GM12878 (cell line): Measurements from ENCODE around the gene TMEM201. TPM values are rescaled to one million over a fixed set of nuclear protein-coding genes. Genes with fewer than 3 reads are reported as not detected.

Source experiments
- ATAC-seq: fragments of 200-7000 bp; cut with Tn5 transposase; 3 replicates; pipeline ENCODE4 v1.9.1; 2020; ENCODE audit warnings: mild to moderate bottlenecking, moderate library complexity
- BruUV-seq: library from RNA; stranded (reverse); fragments of 400-500 nt; replicated peaks from 2 replicates; lab custom pipeline; 2021; lab: Mats Ljungman, UMichigan
- CTCF ChIA-PET: fragments of 300-600 bp; sonication (Branson Sonifier 250); formaldehyde crosslinking; extraction: SDS; loops from one replicate; lab custom pipeline; 2021; ENCODE audit warnings: inconsistent platforms; lab: Yijun Ruan, JAX
- POLR2A ChIA-PET: fragments of 350-600 bp; formaldehyde crosslinking; extraction: SDS; loops from one replicate; lab custom pipeline; 2021; ENCODE audit warnings: inconsistent platforms; lab: Charles Lee
- RAD21 ChIA-PET: fragments of 300-600 bp; sonication (Branson Sonifier 250); formaldehyde crosslinking; loops from one replicate; lab custom pipeline; 2023; ENCODE audit warnings: antibody characterized with exemption; ENCODE audit not compliant: unreplicated experiment; lab: Charles Lee
- SMC1A ChIA-PET: fragments of 300-600 bp; sonication (Branson Sonifier 250); formaldehyde crosslinking; loops from one replicate; lab custom pipeline; 2023; ENCODE audit not compliant: unreplicated experiment, uncharacterized antibody; lab: Charles Lee
- DNase-seq: peaks from one replicate; pipeline ENCODE4 v3.0.0-alpha.2; 2011; ENCODE audit warnings: low read depth, low spot score
- FAIRE-seq: peaks from 3 replicates; lab custom pipeline; 2011; peaks lifted over from hg19 to GRCh38; lab: Jason Lieb, UNC
- H2AFZ ChIP-seq: 2 replicates; pipeline ENCODE4 v1.6.0; 2011; ENCODE audit warnings: low read depth, low read length, control low read depth; ENCODE audit not compliant: control insufficient read depth
- H3K27ac ChIP-seq: 2 replicates; pipeline ENCODE4 v1.5.1; 2011; ENCODE audit warnings: control low read depth; ENCODE audit not compliant: control insufficient read depth, insufficient read depth
- H3K27me3 ChIP-seq, 2 experiments: replicated peaks in 1 of 2; 2 replicates each; pipeline versions ENCODE4 v1.6.0 to v1.6.1; 2011; ENCODE audit warnings: low read length in 1 of 2; ENCODE audit not compliant: control insufficient read depth in 2 of 2, insufficient read depth in 2 of 2
- H3K36me3 ChIP-seq, 2 experiments: 2 replicates each; pipeline ENCODE4 v1.5.1; 2011; ENCODE audit warnings: low read length in 1 of 2; ENCODE audit not compliant: control insufficient read depth in 2 of 2, insufficient read depth in 2 of 2
- H3K4me1 ChIP-seq: 2 replicates; pipeline ENCODE4 v1.6.1; 2011; ENCODE audit warnings: mild to moderate bottlenecking, low read length, moderate library complexity, mixed read lengths; ENCODE audit not compliant: control insufficient read depth, insufficient read depth
- H3K4me2 ChIP-seq: 2 replicates; pipeline ENCODE4 v1.6.0; 2011; ENCODE audit warnings: control low read depth; ENCODE audit not compliant: control insufficient read depth, insufficient read depth
- H3K4me3 ChIP-seq: fragments of 200-600 bp; sonication (generic); 2 replicates; pipeline ENCODE4 v1.5.1; 2016
- H3K79me2 ChIP-seq: 2 replicates; pipeline ENCODE4 v1.6.0; 2011; ENCODE audit warnings: low read length; ENCODE audit not compliant: control insufficient read depth, insufficient read depth
- H3K9ac ChIP-seq: 2 replicates; pipeline ENCODE4 v1.8.0; 2011; ENCODE audit warnings: low read length, control low read depth, mixed read lengths; ENCODE audit not compliant: control insufficient read depth, insufficient read depth
- H3K9me3 ChIP-seq: replicated peaks from 3 replicates; pipeline ENCODE4 v1.5.1; 2011; ENCODE audit warnings: mild to moderate bottlenecking, low read length; ENCODE audit not compliant: control insufficient read depth, insufficient read depth
- H4K20me1 ChIP-seq: 2 replicates; pipeline ENCODE4 v1.6.0; 2011; ENCODE audit not compliant: control insufficient read depth, insufficient read depth
- CBFB ChIP-seq: IDR thresholded peaks from 2 replicates; pipeline ENCODE4 v1.6.1; 2016; ENCODE audit warnings: antibody characterized with exemption, low read depth
- ETV6 ChIP-seq, 2 experiments: fragments of 450-650 bp in 1 of 2; IDR thresholded peaks in 1 of 2; conservative IDR thresholded peaks in 1 of 2; 2 replicates each; pipeline ENCODE4 v1.6.1; 2014; ENCODE audit warnings: antibody characterized with exemption in 1 of 2, borderline replicate concordance in 1 of 2, low read depth in 1 of 2, mild to moderate bottlenecking in 1 of 2, moderate library complexity in 1 of 2
- JUNB ChIP-seq: IDR thresholded peaks from 2 replicates; pipeline ENCODE4 v1.6.1; 2016; ENCODE audit warnings: antibody characterized with exemption, mild to moderate bottlenecking
- MXI1 ChIP-seq: fragments of 150-350 bp; IDR thresholded peaks from 2 replicates; pipeline ENCODE4 v1.6.1; 2011; ENCODE audit warnings: low read depth, mild to moderate bottlenecking, inconsistent platforms, low read length, improper control_type of control experiment
- POLR2AphosphoS2 ChIP-seq: IDR thresholded peaks from 2 replicates; pipeline ENCODE4 v1.6.1; 2011; ENCODE audit warnings: low read depth, mild to moderate bottlenecking, low read length, improper control_type of control experiment, moderate library complexity
- POLR2AphosphoS5 ChIP-seq: IDR thresholded peaks from 2 replicates; pipeline ENCODE4 v1.6.1; 2011; ENCODE audit warnings: mild to moderate bottlenecking, low read length, inconsistent platforms
- POU2F2 ChIP-seq: IDR thresholded peaks from 3 replicates; pipeline ENCODE4 v1.6.1; 2011; ENCODE audit warnings: low read depth, mild to moderate bottlenecking, low read length, borderline replicate concordance
- SIN3A ChIP-seq: IDR thresholded peaks from 2 replicates; pipeline ENCODE4 v1.6.1; 2012; ENCODE audit warnings: low read depth, low read length, improper control_type of control experiment
- YY1 ChIP-seq: IDR thresholded peaks from 2 replicates; pipeline ENCODE4 v1.6.1; 2011; ENCODE audit warnings: low read depth, mild to moderate bottlenecking, low read length
- WGBS: methylation state at CpG from one replicate; pipeline ENCODE4 v1.1.6; 2016; ENCODE audit warnings: low lambda C conversion rate; ENCODE audit not compliant: insufficient replicate concordance, insufficient coverage; ENCODE audit errors: missing lambda C conversion rate; 5-methylcytosine and 5-hydroxymethylcytosine counted together
- in situ Hi-C: fragments of 300-500 bp; cut with MboI; formaldehyde crosslinking; loops from 9 replicates; pipeline ENCODE4 v1.14.3; 2018; ENCODE audit warnings: mixed read lengths
- intact Hi-C: fragments of 100-400 bp; cut with micrococcal nuclease; formaldehyde crosslinking; loops from one replicate; pipeline ENCODE4 v1.14.2; 2022; ENCODE audit not compliant: unreplicated experiment
- polyA plus RNA-seq, 11 experiments: library from polyadenylated mRNA; depleted of rRNA in 4 of 11; unstranded in 6 of 11; stranded (reverse) in 5 of 11; fragments of >200 nt; fragmentation: Nextera tagmentation in 4 of 11; fragmentation: Illumina TruSeq in 1 of 11; extraction: Ambion mirVana in 4 of 11; extraction: Trizol in 1 of 11; gene quantifications; 1 replicate in 1 of 11; 2 replicates in 10 of 11; pipeline versions ENCODE4 v1.2.1 to v1.2.3, GENCODE V29; 2011 to 2016; ENCODE audit warnings: inconsistent platforms in 2 of 11, missing spikeins in 2 of 11, low read depth in 1 of 11
- total RNA-seq, 4 experiments: library from RNA; depleted of rRNA in 3 of 4; stranded (reverse); fragments of >200 nt in 3 of 4; fragmentation: Illumina TruSeq in 1 of 4; extraction: Trizol in 1 of 4; gene quantifications; 2 replicates each; pipeline versions ENCODE4 v1.2.1 to v1.2.3, GENCODE V29; 2013 to 2021
- TF ChIP-seq, protein P1 (sequence below): fragments of 450-650 bp; IDR thresholded peaks from 2 replicates; pipeline ENCODE4 v1.6.1; 2016; ENCODE audit warnings: mild to moderate bottlenecking
- TF ChIP-seq, protein P2 (sequence below): fragments of 450-650 bp; IDR thresholded peaks from 2 replicates; pipeline ENCODE4 v1.6.1; 2016; ENCODE audit warnings: mild to moderate bottlenecking
- TF ChIP-seq, protein P3 (sequence below): IDR thresholded peaks from 2 replicates; pipeline ENCODE4 v1.6.1; 2011; ENCODE audit warnings: mild to moderate bottlenecking, low read depth, low read length, moderate library complexity; ENCODE audit not compliant: insufficient replicate concordance
- TF ChIP-seq, protein P4 (sequence below): fragments of 450-650 bp; IDR thresholded peaks from 2 replicates; pipeline ENCODE4 v1.6.1; 2017; ENCODE audit warnings: low read depth, mild to moderate bottlenecking, moderate library complexity
- TF ChIP-seq, protein P5 (sequence below): IDR thresholded peaks from 2 replicates; pipeline ENCODE4 v1.6.1; 2011; ENCODE audit warnings: low read depth, mild to moderate bottlenecking, low read length, moderate library complexity, borderline replicate concordance; ENCODE audit errors: extremely low read depth

TMEM201 gene
- total and polyA plus RNA-seq, 10 of the 15 experiments (the other 5 are each of a cell fraction or from before 2014, with no cell fraction given) = 0.13 to 26.6 (median 6.1) TPM

DNA sequence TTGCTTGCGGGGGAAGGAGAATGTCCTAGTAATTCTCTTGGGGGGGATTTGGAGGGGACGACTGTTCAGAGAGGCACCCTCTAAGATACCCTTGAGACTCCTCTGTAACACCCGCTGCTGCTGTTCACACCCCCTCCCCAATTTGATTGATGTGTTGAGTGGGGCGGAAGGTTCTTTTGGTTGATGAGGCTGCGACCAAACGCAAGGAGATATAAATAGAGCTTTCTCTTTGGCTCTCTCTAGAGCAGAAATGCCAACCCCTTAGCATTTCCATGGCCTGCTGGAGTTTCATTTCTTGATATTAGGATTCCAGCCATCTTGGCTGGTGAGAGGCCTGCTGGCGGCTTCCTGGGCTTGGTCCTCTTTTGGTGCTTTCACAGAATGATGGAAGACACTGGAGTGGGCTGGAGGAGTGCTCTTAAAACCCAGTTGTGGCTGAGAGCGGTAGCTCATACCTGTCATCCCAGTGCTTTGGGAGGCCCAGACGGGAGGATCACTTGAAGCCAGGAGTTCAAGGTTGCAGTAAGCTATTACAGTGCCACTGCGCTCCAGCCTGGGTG, 64.9 kb downstream of the TMEM201 start:
- DNase-seq = no peak

More for the DNA sequence above, 64.9 kb downstream of the TMEM201 start:
- WGBS = 1% methylated on average over 10 of the region's 10 CpGs
- Histone ChIP-seq H3K9me3 (no peaks in the 10 kb centered on the region), H3K4me3 (peak overlapping the region; percentile 86), H3K36me3 (no peaks in the 10 kb centered on the region), H3K27me3 (no peaks in the 10 kb centered on the region), H3K27ac (peak overlapping the region; percentile 89), H3K4me2 (peak overlapping the region; percentile 90)
- in situ Hi-C loops = no loop called here
- ChIA-PET RAD21 (interaction anchor here (1.2 to 10.4 kb wide), 7 partner anchors 12 to 134 kb away, joined by 4 to 336 read pairs (median 11); no protein-coding TSS in a partner anchor), POLR2A (interaction anchor here (0.6 to 11.0 kb wide), 10 partner anchors 9 to 658 kb away, joined by 3 to 284 read pairs (median 4); no protein-coding TSS in a partner anchor), SMC1A (interaction anchor here (0.6 to 9.9 kb wide), 11 partner anchors 9 to 220 kb away, joined by 3 to 215 read pairs (median 5); no protein-coding TSS in a partner anchor)
- intact Hi-C loops = loop anchor here (2.0 kb wide), 2 partner anchors 35 to 65 kb away; partner anchors contain the start of gene TMEM201
- peak; percentile 0 for ATAC-seq
- TF ChIP-seq, protein P1, sequence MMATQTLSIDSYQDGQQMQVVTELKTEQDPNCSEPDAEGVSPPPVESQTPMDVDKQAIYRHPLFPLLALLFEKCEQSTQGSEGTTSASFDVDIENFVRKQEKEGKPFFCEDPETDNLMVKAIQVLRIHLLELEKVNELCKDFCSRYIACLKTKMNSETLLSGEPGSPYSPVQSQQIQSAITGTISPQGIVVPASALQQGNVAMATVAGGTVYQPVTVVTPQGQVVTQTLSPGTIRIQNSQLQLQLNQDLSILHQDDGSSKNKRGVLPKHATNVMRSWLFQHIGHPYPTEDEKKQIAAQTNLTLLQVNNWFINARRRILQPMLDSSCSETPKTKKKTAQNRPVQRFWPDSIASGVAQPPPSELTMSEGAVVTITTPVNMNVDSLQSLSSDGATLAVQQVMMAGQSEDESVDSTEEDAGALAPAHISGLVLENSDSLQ = peak; percentile 86
- 0 out of 4 replicates have a peak, but pooled peaks of 1 of the 2 experiments have one; percentile 8 for TF ChIP-seq ETV6 (conservative IDR thresholded peaks at IDR 0.05 in 1 of 2, IDR thresholded peaks at IDR 0.05 in 1 of 2; ENCODE audit: borderline replicate concordance in 1 of 2, low read depth in 1 of 2)
- TF ChIP-seq, protein P2, sequence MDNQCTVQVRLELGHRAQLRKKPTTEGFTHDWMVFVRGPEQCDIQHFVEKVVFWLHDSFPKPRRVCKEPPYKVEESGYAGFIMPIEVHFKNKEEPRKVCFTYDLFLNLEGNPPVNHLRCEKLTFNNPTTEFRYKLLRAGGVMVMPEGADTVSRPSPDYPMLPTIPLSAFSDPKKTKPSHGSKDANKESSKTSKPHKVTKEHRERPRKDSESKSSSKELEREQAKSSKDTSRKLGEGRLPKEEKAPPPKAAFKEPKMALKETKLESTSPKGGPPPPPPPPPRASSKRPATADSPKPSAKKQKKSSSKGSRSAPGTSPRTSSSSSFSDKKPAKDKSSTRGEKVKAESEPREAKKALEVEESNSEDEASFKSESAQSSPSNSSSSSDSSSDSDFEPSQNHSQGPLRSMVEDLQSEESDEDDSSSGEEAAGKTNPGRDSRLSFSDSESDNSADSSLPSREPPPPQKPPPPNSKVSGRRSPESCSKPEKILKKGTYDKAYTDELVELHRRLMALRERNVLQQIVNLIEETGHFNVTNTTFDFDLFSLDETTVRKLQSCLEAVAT = peak; percentile 51; the same call in 1 of the 2 replicates
- peak; percentile 73 for TF ChIP-seq YY1
- peak; percentile 29; the same call in 1 of the 2 replicates for TF ChIP-seq MXI1
- TF ChIP-seq JUNB = no peak
- peak; percentile 25; the same call in 1 of the 2 replicates for TF ChIP-seq SIN3A
- peak; percentile 37; the same call in 1 of the 3 replicates for TF ChIP-seq POU2F2
- TF ChIP-seq, protein P3, sequence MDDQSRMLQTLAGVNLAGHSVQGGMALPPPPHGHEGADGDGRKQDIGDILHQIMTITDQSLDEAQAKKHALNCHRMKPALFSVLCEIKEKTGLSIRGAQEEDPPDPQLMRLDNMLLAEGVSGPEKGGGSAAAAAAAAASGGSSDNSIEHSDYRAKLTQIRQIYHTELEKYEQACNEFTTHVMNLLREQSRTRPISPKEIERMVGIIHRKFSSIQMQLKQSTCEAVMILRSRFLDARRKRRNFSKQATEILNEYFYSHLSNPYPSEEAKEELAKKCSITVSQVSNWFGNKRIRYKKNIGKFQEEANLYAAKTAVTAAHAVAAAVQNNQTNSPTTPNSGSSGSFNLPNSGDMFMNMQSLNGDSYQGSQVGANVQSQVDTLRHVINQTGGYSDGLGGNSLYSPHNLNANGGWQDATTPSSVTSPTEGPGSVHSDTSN = peak; percentile 53
- TF ChIP-seq, protein P4, sequence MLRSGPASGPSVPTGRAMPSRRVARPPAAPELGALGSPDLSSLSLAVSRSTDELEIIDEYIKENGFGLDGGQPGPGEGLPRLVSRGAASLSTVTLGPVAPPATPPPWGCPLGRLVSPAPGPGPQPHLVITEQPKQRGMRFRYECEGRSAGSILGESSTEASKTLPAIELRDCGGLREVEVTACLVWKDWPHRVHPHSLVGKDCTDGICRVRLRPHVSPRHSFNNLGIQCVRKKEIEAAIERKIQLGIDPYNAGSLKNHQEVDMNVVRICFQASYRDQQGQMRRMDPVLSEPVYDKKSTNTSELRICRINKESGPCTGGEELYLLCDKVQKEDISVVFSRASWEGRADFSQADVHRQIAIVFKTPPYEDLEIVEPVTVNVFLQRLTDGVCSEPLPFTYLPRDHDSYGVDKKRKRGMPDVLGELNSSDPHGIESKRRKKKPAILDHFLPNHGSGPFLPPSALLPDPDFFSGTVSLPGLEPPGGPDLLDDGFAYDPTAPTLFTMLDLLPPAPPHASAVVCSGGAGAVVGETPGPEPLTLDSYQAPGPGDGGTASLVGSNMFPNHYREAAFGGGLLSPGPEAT = no peak
- no peak for TF ChIP-seq CBFB
- TF ChIP-seq POLR2AphosphoS2 = peak; percentile 37
- TF ChIP-seq, protein P5, sequence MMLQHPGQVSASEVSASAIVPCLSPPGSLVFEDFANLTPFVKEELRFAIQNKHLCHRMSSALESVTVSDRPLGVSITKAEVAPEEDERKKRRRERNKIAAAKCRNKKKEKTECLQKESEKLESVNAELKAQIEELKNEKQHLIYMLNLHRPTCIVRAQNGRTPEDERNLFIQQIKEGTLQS = no peak
- 0 out of 2 replicates have a peak, but pooled peaks have one; percentile 11 for TF ChIP-seq POLR2AphosphoS5
- TF ChIP-seq, all 136 proteins: peak for 10
- H2AFZ ChIP-seq = peak overlapping the region; percentile 3; the same call in 1 of the 2 replicates
- H4K20me1 ChIP-seq = no peaks in the 10 kb centered on the region
- H3K79me2 ChIP-seq = peaks cover 87% of the 10 kb centered on the region
- BruUV-seq = no TSS peak
- peak overlapping the region; percentile 81 for H3K9ac ChIP-seq
- CTCF ChIA-PET = interaction anchor here (0.6 to 12.0 kb wide), 18 partner anchors 9 to 589 kb away, joined by 3 to 203 read pairs (median 4); partner anchors contain the start of genes LZIC and NMNAT1
- no peak for FAIRE-seq
- peaks cover 18% of the 10 kb centered on the region for H3K4me1 ChIP-seq
